Naive B cell (primary cell): ENCODE results near the gene E4F1. TPM values are rescaled to one million over a fixed set of nuclear protein-coding genes. Genes with fewer than 3 reads are reported as not detected.

Experiments
- ATAC-seq, 2 donors: fragments of 150-1000 bp; cut with Tn5 transposase; 2 replicates each; pipeline ENCODE4 v1.10.0; 2021; ENCODE audit warnings: low read depth in 2 of 2, mild to moderate bottlenecking in 2 of 2, moderate library complexity in 2 of 2
- DNase-seq: peaks from one replicate; pipeline ENCODE4 v3.0.0; 2022
- H3K27ac Mint-ChIP-seq, 6 donors: one replicate each; pipeline ENCODE4 v1.8.0; 2020 to 2022; ENCODE audit warnings: mild to moderate bottlenecking in 6 of 6, mixed read lengths in 6 of 6, moderate library complexity in 5 of 6, inconsistent platforms in 2 of 6
- H3K27me3 Mint-ChIP-seq, 3 donors: one replicate each; pipeline ENCODE4 v1.8.0; 2021 to 2022; ENCODE audit warnings: mixed read lengths in 3 of 3, mild to moderate bottlenecking in 1 of 3
- H3K36me3 Mint-ChIP-seq, 2 donors: one replicate each; pipeline ENCODE4 v1.8.0; 2020 to 2022; ENCODE audit warnings: mixed read lengths in 2 of 2, inconsistent platforms in 1 of 2, mild to moderate bottlenecking in 1 of 2
- H3K4me1 Mint-ChIP-seq, 3 donors: one replicate each; pipeline ENCODE4 v1.8.0; 2020 to 2022; ENCODE audit warnings: mixed read lengths in 3 of 3, inconsistent platforms in 1 of 3, mild to moderate bottlenecking in 1 of 3, moderate library complexity in 1 of 3
- H3K4me3 Mint-ChIP-seq, 8 donors: one replicate each; pipeline ENCODE4 v1.8.0; 2020 to 2022; ENCODE audit warnings: mild to moderate bottlenecking in 8 of 8, mixed read lengths in 8 of 8, moderate library complexity in 8 of 8, inconsistent platforms in 2 of 8
- H3K9me3 Mint-ChIP-seq, 7 donors: one replicate each; pipeline ENCODE4 v1.8.0; 2020 to 2022; ENCODE audit warnings: mixed read lengths in 7 of 7, mild to moderate bottlenecking in 5 of 7, inconsistent platforms in 2 of 7, moderate library complexity in 1 of 7
- polyA plus RNA-seq, 6 donors: library from polyadenylated mRNA; unstranded; fragments of 300-500 nt; fragmentation: Illumina TruSeq; gene quantifications; one replicate each; pipeline ENCODE4 v1.2.3, GENCODE V29; 2021; ENCODE audit warnings: low read depth in 6 of 6

Gene E4F1
- polyA plus RNA-seq, 6 donors from 2014 or later, result 6.4 to 16.1 (median 8.9) TPM

GRCh38 chr16:2284797-2285576 is 61.6 kb downstream of the E4F1 start:
- peaks cover 0 to 7% (median 0%) of the 10 kb centered on the region in 3 donors for H3K27me3 Mint-ChIP-seq
- H3K27ac Mint-ChIP-seq, result no peak overlapping the region
- no peaks in the 10 kb centered on the region for H3K36me3 Mint-ChIP-seq
- no peaks in the 10 kb centered on the region for H3K9me3 Mint-ChIP-seq
- DNase-seq (no peak), ATAC-seq (no peak)
- H3K4me1 Mint-ChIP-seq, result no peaks in the 10 kb centered on the region
- no peak overlapping the region for H3K4me3 Mint-ChIP-seq

Other genes with a start within 250 kb of the E4F1 start
- not detected for gene NOXO1, start 242.1 kb upstream of the E4F1 start, polyA plus RNA-seq
- 10 to 100 TPM; 31.9 to 58.2 (median 37.6) TPM for gene GFER, start 239.4 kb upstream of the E4F1 start, polyA plus RNA-seq
- 1 to 10 TPM in 5 of 6 donors, not detected in 1; 1.5 to 4.1 (median 2.8) TPM for gene SYNGR3, start 233.6 kb upstream of the E4F1 start, polyA plus RNA-seq
- 1 to 10 TPM; 2.7 to 8.4 (median 3.9) TPM for gene ZNF598, start 213.8 kb upstream of the E4F1 start, polyA plus RNA-seq
- not detected for gene NPW, start 203.8 kb upstream of the E4F1 start, polyA plus RNA-seq
- not detected for gene NHERF2, start 196.7 kb upstream of the E4F1 start, polyA plus RNA-seq
- gene NTHL1, start 175.8 kb upstream of the E4F1 start, polyA plus RNA-seq, result 10 to 100 TPM; 21.4 to 38.3 (median 26.0) TPM
- 10 to 100 TPM; 16.6 to 45.0 (median 24.9) TPM for gene TSC2, start 175.6 kb upstream of the E4F1 start, polyA plus RNA-seq
- 10 to 100 TPM in 1 of 6 donors, 1 to 10 TPM in 5; 2.8 to 10.4 (median 4.0) TPM for gene PKD1, start 87.7 kb upstream of the E4F1 start, polyA plus RNA-seq
- 1 to 10 TPM in 4 of 6 donors, under 1 TPM in 1, not detected in 1; 0.66 to 2.7 (median 1.4) TPM for gene RAB26, start 75.0 kb upstream of the E4F1 start, polyA plus RNA-seq
- gene TRAF7, start 67.8 kb upstream of the E4F1 start, polyA plus RNA-seq, result 1 to 10 TPM; 4.2 to 9.4 (median 5.6) TPM
- gene CASKIN1, start 27.0 kb upstream of the E4F1 start, polyA plus RNA-seq, result not detected
- 10 to 100 TPM; 28.1 to 43.1 (median 33.4) TPM for gene MLST8, start 18.1 kb upstream of the E4F1 start, polyA plus RNA-seq
- under 1 TPM in 2 of 6 donors, not detected in 4; 0.48 to 0.49 TPM for gene BRICD5, start 12.7 kb upstream of the E4F1 start, polyA plus RNA-seq
- gene PGP, start 8.8 kb upstream of the E4F1 start, polyA plus RNA-seq, result 10 to 100 TPM in 2 of 6 donors, 1 to 10 TPM in 4; 5.7 to 11.0 (median 9.5) TPM
- under 1 TPM in 1 of 6 donors, not detected in 5; 0.30 TPM for gene DNASE1L2, start 12.9 kb downstream of the E4F1 start, polyA plus RNA-seq
- gene ECI1, start 28.0 kb downstream of the E4F1 start, polyA plus RNA-seq, result 10 to 100 TPM; 41.7 to 55.1 (median 48.6) TPM
- 100 to 1,000 TPM; 238 to 325 (median 252) TPM for gene RNPS1, start 44.5 kb downstream of the E4F1 start, polyA plus RNA-seq
- 1 to 10 TPM in 2 of 6 donors, under 1 TPM in 3, not detected in 1; 0.54 to 1.8 (median 0.98) TPM for gene ABCA3, start 117.1 kb downstream of the E4F1 start, polyA plus RNA-seq
- gene CCNF, start 205.9 kb downstream of the E4F1 start, polyA plus RNA-seq, result 1 to 10 TPM in 5 of 6 donors, not detected in 1; 1.8 to 5.0 (median 2.8) TPM
- 1 to 10 TPM in 1 of 6 donors, under 1 TPM in 3, not detected in 2; 0.16 to 1.7 (median 0.58) TPM for gene TEDC2, start 236.5 kb downstream of the E4F1 start, polyA plus RNA-seq
- not detected for gene NTN3, start 247.7 kb downstream of the E4F1 start, polyA plus RNA-seq